ENCODE measurements around the gene CMIP. TPM values are rescaled to one million over a fixed set of nuclear protein-coding genes. Genes with fewer than 3 reads are reported as not detected.

The CMIP gene
- total RNA-seq, 1 experiment from 2014 or later = 68.0 TPM

- DNase-seq = no peak
- Histone ChIP-seq H3K9me3 (no peaks in the 10 kb centered on the region), H3K4me3 (ENCODE audit: low read depth, low read length) (no peak overlapping the region), H3K36me3 (ENCODE audit: control insufficient read depth, insufficient read depth, low read length) (peaks cover 8% of the 10 kb centered on the region), H3K27me3 (replicated peaks; ENCODE audit: control insufficient read depth, insufficient read depth, low read length) (no peaks in the 10 kb centered on the region), H3K4me1 (no peaks in the 10 kb centered on the region)
- no peaks in the 10 kb centered on the region for H3K4me1 Mint-ChIP-seq (ENCODE audit: low read depth, unreplicated experiment)
- H3K27ac Mint-ChIP-seq (ENCODE audit: unreplicated experiment) = no peak overlapping the region
- peaks cover 44% of the 10 kb centered on the region for H3K36me3 Mint-ChIP-seq (ENCODE audit: insufficient read depth, unreplicated experiment)
- H3K4me3 Mint-ChIP-seq (ENCODE audit: unreplicated experiment) = no peak overlapping the region
- TF ChIP-seq CTCF (IDR thresholded peaks at IDR 0.05; ENCODE audit: insufficient read depth in 1 of 2, low read depth in 1 of 2, low read length in 1 of 2, severe bottlenecking in 1 of 2, unreplicated experiment in 1 of 2) = no peak
- no TSS peak for BruUV-seq (replicated peaks)
- ChIA-PET POLR2A (no interaction called here), CTCF (no interaction called here)
- no peaks in the 10 kb centered on the region for H3K9me3 Mint-ChIP-seq (ENCODE audit: unreplicated experiment)
- no peaks in the 10 kb centered on the region for H3K27me3 Mint-ChIP-seq (ENCODE audit: insufficient read depth, unreplicated experiment)
- intact Hi-C loops (cut with micrococcal nuclease; ENCODE audit: unreplicated experiment) = no loop called here
These were observed 211.0 kb downstream of the CMIP start for GRCh38 chr16:81655469-81656162.

- CTCF ChIA-PET = no interaction called here
- no peaks in the 10 kb centered on the region for H3K9me3 Mint-ChIP-seq (ENCODE audit: unreplicated experiment)
These were observed 212.6 kb downstream of the CMIP start for GRCh38 chr16:81657224-81657623.

GRCh38 chr16:81657781-81658180, 213.2 kb downstream of the CMIP start:
- BruUV-seq (replicated peaks) = no TSS peak
- Mint-ChIP-seq H3K36me3 (ENCODE audit: insufficient read depth, unreplicated experiment) (peaks cover 61% of the 10 kb centered on the region), H3K27ac (ENCODE audit: unreplicated experiment) (no peak overlapping the region), H3K4me3 (ENCODE audit: unreplicated experiment) (no peak overlapping the region), H3K9me3 (ENCODE audit: unreplicated experiment) (no peaks in the 10 kb centered on the region), H3K27me3 (ENCODE audit: insufficient read depth, unreplicated experiment) (no peaks in the 10 kb centered on the region), H3K4me1 (ENCODE audit: low read depth, unreplicated experiment) (no peaks in the 10 kb centered on the region)
- H3K27me3 ChIP-seq (replicated peaks; ENCODE audit: control insufficient read depth, insufficient read depth, low read length) = no peaks in the 10 kb centered on the region
- no peaks in the 10 kb centered on the region for H3K9me3 ChIP-seq
- peaks cover 8% of the 10 kb centered on the region for H3K36me3 ChIP-seq (ENCODE audit: control insufficient read depth, insufficient read depth, low read length)
- no peak for DNase-seq
- POLR2A ChIA-PET = no interaction called here
- H3K4me1 ChIP-seq = no peaks in the 10 kb centered on the region
- TF ChIP-seq CTCF (IDR thresholded peaks at IDR 0.05; ENCODE audit: insufficient read depth in 1 of 2, low read depth in 1 of 2, low read length in 1 of 2, severe bottlenecking in 1 of 2, unreplicated experiment in 1 of 2) = no peak
- H3K4me3 ChIP-seq (ENCODE audit: low read depth, low read length) = no peak overlapping the region
- intact Hi-C loops (cut with micrococcal nuclease; ENCODE audit: unreplicated experiment) = no loop called here
- CTCF ChIA-PET = no interaction called here

More at GRCh38 chr16:81657224-81657623, 212.6 kb downstream of the CMIP start:
- Histone ChIP-seq H3K9me3 (no peaks in the 10 kb centered on the region), H3K36me3 (ENCODE audit: control insufficient read depth, insufficient read depth, low read length) (peaks cover 8% of the 10 kb centered on the region), H3K4me1 (no peaks in the 10 kb centered on the region), H3K27me3 (replicated peaks; ENCODE audit: control insufficient read depth, insufficient read depth, low read length) (no peaks in the 10 kb centered on the region), H3K4me3 (ENCODE audit: low read depth, low read length) (no peak overlapping the region)
- no peak for DNase-seq
- no peaks in the 10 kb centered on the region for H3K27me3 Mint-ChIP-seq (ENCODE audit: insufficient read depth, unreplicated experiment)
- no peak for TF ChIP-seq CTCF (IDR thresholded peaks at IDR 0.05; ENCODE audit: insufficient read depth in 1 of 2, low read depth in 1 of 2, low read length in 1 of 2, severe bottlenecking in 1 of 2, unreplicated experiment in 1 of 2)
- no peak overlapping the region for H3K27ac Mint-ChIP-seq (ENCODE audit: unreplicated experiment)
- H3K4me1 Mint-ChIP-seq (ENCODE audit: low read depth, unreplicated experiment) = no peaks in the 10 kb centered on the region
- H3K36me3 Mint-ChIP-seq (ENCODE audit: insufficient read depth, unreplicated experiment) = peaks cover 56% of the 10 kb centered on the region
- POLR2A ChIA-PET = no interaction called here
- intact Hi-C loops (cut with micrococcal nuclease; ENCODE audit: unreplicated experiment) = no loop called here
- H3K4me3 Mint-ChIP-seq (ENCODE audit: unreplicated experiment) = no peak overlapping the region
- BruUV-seq (replicated peaks) = no TSS peak
